A673 (cell line): ENCODE results near the gene NRP2. TPM values are rescaled to one million over a fixed set of nuclear protein-coding genes. Genes with fewer than 3 reads are reported as not detected.
A peak's percentile ranks its signal among the peaks of the same experiment; 100 is the strongest.

Experiments
- BruUV-seq: library from RNA; stranded (reverse); fragments of 400-500 nt; replicated peaks from 2 replicates; lab custom pipeline; 2021; lab: Mats Ljungman, UMichigan
- CTCF ChIA-PET: fragments of 300-600 bp; sonication (Branson Sonifier 250); formaldehyde crosslinking; loops from one replicate; lab custom pipeline; 2022; ENCODE audit warnings: antibody characterized with exemption; lab: Charles Lee
- POLR2A ChIA-PET: fragments of 300-600 bp; sonication (Branson Sonifier 250); formaldehyde crosslinking; loops from one replicate; lab custom pipeline; 2022; ENCODE audit warnings: antibody characterized with exemption; ENCODE audit not compliant: low non-redundant PET; lab: Charles Lee
- DNase-seq: peaks from one replicate; pipeline ENCODE4 v3.0.0-alpha.2; 2015; ENCODE audit warnings: low spot score
- H3K27ac ChIP-seq: fragments of 200-600 bp; sonication (generic); 2 replicates; pipeline ENCODE4 v1.5.1; 2016; ENCODE audit warnings: mixed run types, low read depth, mild to moderate bottlenecking, mixed read lengths, antibody characterized with exemption, low read length; ENCODE audit not compliant: poor library complexity, severe bottlenecking
- H3K27me3 ChIP-seq: fragments of 200-600 bp; sonication (generic); replicated peaks from 2 replicates; pipeline ENCODE4 v1.6.1; 2017; ENCODE audit warnings: mixed run types, low read depth, mild to moderate bottlenecking, mixed read lengths, antibody characterized with exemption, low read length; ENCODE audit not compliant: insufficient read depth, poor library complexity
- H3K36me3 ChIP-seq: fragments of 200-600 bp; sonication (generic); 2 replicates; pipeline ENCODE4 v1.6.1; 2016; ENCODE audit warnings: mixed run types, mild to moderate bottlenecking, mixed read lengths, antibody characterized with exemption, low read length; ENCODE audit not compliant: insufficient read depth, poor library complexity, severe bottlenecking
- H3K4me1 ChIP-seq: fragments of 200-600 bp; sonication (generic); 2 replicates; pipeline ENCODE4 v1.6.1; 2017; ENCODE audit warnings: mixed run types, mild to moderate bottlenecking, mixed read lengths, antibody characterized with exemption, low read length; ENCODE audit not compliant: insufficient read depth, poor library complexity, severe bottlenecking
- H3K4me3 ChIP-seq: fragments of 200-600 bp; sonication (generic); 2 replicates; pipeline ENCODE4 v1.5.1; 2016; ENCODE audit warnings: low read depth, mixed run types, mild to moderate bottlenecking, mixed read lengths, low read length; ENCODE audit not compliant: poor library complexity, severe bottlenecking
- H3K9me3 ChIP-seq: fragments of 200-600 bp; sonication (generic); 2 replicates; pipeline ENCODE4 v1.6.1; 2016; ENCODE audit warnings: mixed run types, low read depth, mild to moderate bottlenecking, mixed read lengths, antibody characterized with exemption, low read length; ENCODE audit not compliant: poor library complexity, severe bottlenecking
- EZH2 ChIP-seq: fragments of 200-600 bp; sonication (generic); IDR thresholded peaks from 2 replicates; pipeline ENCODE4 v1.6.1; 2017; ENCODE audit warnings: borderline replicate concordance, low read depth, mild to moderate bottlenecking, mixed read lengths, antibody characterized with exemption, low read length; ENCODE audit not compliant: poor library complexity, severe bottlenecking
- intact Hi-C: fragments of 100-400 bp; cut with micrococcal nuclease; formaldehyde crosslinking; loops from one replicate; pipeline ENCODE4 v1.10.0; 2022; ENCODE audit not compliant: unreplicated experiment
- total RNA-seq: library from RNA; stranded (reverse); gene quantifications from 2 replicates; pipeline ENCODE4 v1.2.3, GENCODE V29; 2021
- TF ChIP-seq, protein P1 (sequence below): fragments of 300-800, 200-600 bp; sonication (generic); conservative IDR thresholded peaks from 2 replicates; pipeline ENCODE4 v1.5.1; 2017; ENCODE audit warnings: low read depth, mild to moderate bottlenecking, antibody characterized with exemption, low read length, moderate library complexity, mixed read lengths

NRP2 gene
- total RNA-seq, 1 experiment from 2014 or later, result 4.0 TPM

DNA sequence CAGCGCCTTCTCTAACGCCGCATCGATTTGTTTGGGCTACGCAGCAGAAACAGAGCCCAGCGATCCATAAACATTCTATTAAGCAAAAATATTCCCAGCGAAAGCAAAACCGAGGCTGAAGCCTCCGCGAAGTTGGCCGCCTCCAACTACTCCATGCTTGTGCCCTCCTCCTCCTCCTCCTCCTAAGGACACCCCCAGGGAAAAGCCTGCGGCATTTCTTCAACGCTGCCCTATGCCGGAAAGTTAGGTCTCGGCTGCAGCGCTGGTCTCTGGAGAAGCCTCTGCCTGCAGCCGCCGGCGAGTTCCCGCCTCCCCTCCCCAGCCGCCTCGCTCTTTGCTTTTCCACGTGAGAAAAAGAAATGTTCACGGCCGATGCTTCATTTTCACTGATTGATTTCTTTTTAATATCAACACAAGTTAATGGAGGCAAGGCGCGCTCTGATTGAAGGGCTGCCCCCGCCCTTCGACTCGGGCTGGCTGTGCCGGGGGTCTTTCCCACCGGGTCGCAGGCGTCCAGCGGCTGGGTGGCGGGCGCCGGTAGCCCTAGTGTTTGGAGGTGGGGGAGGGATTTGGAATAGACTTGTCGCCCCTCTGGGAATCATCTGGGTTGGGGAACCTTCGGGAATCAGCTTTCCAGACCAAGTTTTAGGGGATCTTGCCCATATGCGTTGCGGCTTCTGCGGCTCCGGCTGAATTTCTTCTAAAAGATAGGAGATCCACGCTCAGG is 3.9 kb downstream of the NRP2 start:
- H3K27ac ChIP-seq, result no peak overlapping the region
- CTCF ChIA-PET, result interaction anchor here (0.9 kb wide), 1 partner anchor 10 kb away, joined by 3 read pairs; no protein-coding TSS in a partner anchor
- no peaks in the 10 kb centered on the region for H3K9me3 ChIP-seq
- peaks cover 14% of the 10 kb centered on the region for H3K4me1 ChIP-seq
- BruUV-seq, result no TSS peak
- H3K4me3 ChIP-seq, result peak overlapping the region; percentile 40
- POLR2A ChIA-PET, result no interaction called here
- peak; percentile 31 for DNase-seq
- TF ChIP-seq, protein P1, sequence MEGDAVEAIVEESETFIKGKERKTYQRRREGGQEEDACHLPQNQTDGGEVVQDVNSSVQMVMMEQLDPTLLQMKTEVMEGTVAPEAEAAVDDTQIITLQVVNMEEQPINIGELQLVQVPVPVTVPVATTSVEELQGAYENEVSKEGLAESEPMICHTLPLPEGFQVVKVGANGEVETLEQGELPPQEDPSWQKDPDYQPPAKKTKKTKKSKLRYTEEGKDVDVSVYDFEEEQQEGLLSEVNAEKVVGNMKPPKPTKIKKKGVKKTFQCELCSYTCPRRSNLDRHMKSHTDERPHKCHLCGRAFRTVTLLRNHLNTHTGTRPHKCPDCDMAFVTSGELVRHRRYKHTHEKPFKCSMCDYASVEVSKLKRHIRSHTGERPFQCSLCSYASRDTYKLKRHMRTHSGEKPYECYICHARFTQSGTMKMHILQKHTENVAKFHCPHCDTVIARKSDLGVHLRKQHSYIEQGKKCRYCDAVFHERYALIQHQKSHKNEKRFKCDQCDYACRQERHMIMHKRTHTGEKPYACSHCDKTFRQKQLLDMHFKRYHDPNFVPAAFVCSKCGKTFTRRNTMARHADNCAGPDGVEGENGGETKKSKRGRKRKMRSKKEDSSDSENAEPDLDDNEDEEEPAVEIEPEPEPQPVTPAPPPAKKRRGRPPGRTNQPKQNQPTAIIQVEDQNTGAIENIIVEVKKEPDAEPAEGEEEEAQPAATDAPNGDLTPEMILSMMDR, result no peak
- peak; percentile 65 for TF ChIP-seq EZH2
- H3K36me3 ChIP-seq, result no peaks in the 10 kb centered on the region
- intact Hi-C loops, result loop anchor here (2.0 to 10.0 kb wide), 2 partner anchors 83 to 1661 kb away; no protein-coding TSS in a partner anchor
- H3K27me3 ChIP-seq, result peaks cover 59% of the 10 kb centered on the region

DNA sequence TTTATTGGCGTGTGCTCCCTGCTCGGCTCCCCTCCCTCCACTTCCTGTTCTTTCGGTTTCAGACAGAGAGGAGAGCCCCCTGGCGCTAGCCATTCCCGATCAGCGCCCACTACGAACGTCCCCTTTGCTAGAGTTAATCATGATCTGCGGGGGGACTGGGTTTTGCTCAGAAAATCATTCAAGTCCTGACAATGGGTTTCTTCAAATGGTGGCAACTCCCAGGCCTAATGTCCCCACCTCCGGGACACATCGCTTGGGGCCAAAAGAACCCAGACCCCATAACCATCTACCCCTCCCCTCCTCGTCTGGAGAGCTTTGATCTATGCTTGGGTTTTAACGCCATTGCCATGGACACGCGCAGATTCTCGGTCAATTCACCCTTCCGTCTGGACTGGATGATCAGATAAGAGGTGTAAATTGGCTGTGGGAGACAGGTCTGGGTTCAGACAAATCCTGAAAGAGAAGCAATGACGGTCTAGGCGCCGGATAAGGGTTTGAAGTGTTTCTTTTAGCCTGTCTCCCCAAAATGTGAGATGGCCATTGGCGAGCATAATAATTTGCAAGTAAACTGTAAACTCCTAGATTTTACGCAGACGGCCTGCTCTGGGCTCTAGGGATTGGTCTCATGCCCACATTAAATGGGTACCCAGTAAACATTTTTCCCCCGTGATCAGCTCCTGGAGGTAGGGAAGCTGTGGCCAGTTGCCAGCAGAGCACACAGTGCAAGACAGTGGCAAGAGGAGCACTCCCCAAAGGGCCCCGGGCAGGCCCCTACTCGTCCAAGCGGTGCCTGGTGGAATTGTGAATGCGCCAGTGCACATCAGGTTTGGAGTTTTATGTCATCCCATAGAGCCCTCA is 4.7 kb downstream of the NRP2 start:
- TF ChIP-seq EZH2, result no peak
- TF ChIP-seq, protein P1, result peak; percentile 33; the same call in 1 of the 2 replicates
- peak; percentile 45 for DNase-seq
- intact Hi-C loops, result loop anchor here (2.0 to 10.0 kb wide), 2 partner anchors 82 to 1662 kb away; no protein-coding TSS in a partner anchor
- H3K4me1 ChIP-seq, result peaks cover 11% of the 10 kb centered on the region
- no peaks in the 10 kb centered on the region for H3K9me3 ChIP-seq
- H3K4me3 ChIP-seq, result peak overlapping the region; percentile 40
- ChIA-PET POLR2A (no interaction called here), CTCF (no interaction called here)
- H3K36me3 ChIP-seq, result no peaks in the 10 kb centered on the region
- no TSS peak for BruUV-seq
- peaks cover 64% of the 10 kb centered on the region for H3K27me3 ChIP-seq
- H3K27ac ChIP-seq, result no peak overlapping the region

DNA sequence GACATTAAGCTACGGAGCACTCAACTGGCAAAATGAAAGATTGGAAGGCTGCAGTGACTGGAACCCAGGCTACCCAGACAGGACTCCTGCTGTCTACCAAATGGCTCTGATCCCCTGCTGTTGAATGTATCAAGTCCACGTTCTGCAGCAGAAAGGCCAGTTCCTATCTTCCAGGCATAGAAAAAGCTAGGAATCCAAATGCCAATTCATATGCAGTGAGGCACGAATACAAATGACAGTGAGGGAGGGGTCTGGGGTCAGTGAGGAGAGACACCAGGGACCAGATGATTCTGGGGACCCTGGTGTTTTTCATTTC is 5.3 kb downstream of the NRP2 start:
- Histone ChIP-seq H3K27ac (no peak overlapping the region), H3K27me3 (peaks cover 62% of the 10 kb centered on the region), H3K36me3 (no peaks in the 10 kb centered on the region), H3K4me1 (peaks cover 11% of the 10 kb centered on the region), H3K4me3 (no peak overlapping the region), H3K9me3 (no peaks in the 10 kb centered on the region)
- intact Hi-C loops, result loop anchor here (2.0 to 10.0 kb wide), 2 partner anchors 81 to 1663 kb away; no protein-coding TSS in a partner anchor
- no TSS peak for BruUV-seq
- ChIA-PET CTCF (no interaction called here), POLR2A (interaction anchor here (0.6 kb wide), 1 partner anchor 162 kb away, joined by 3 read pairs; no protein-coding TSS in a partner anchor)
- TF ChIP-seq, protein P1, result no peak
- no peak for TF ChIP-seq EZH2
- no peak for DNase-seq
